ENCODE results near the gene ZNF469. TPM values are rescaled to one million over a fixed set of nuclear protein-coding genes. Genes with fewer than 3 reads are reported as not detected.
A peak's percentile ranks its signal among the peaks of the same experiment; 100 is the strongest.

ZNF469 gene
- total RNA-seq, 1 donor, result 8.3 TPM

- Histone ChIP-seq H3K9me3 (ENCODE audit: low read depth, low read length) (no peaks in the 10 kb centered on the region), H3K36me3 (ENCODE audit: insufficient read depth, low read length) (no peaks in the 10 kb centered on the region), H3K4me2 (ENCODE audit: insufficient read depth, low read length) (no peak overlapping the region), H3K4me1 (ENCODE audit: insufficient read depth, low read length) (no peaks in the 10 kb centered on the region), H4K20me1 (ENCODE audit: insufficient read depth, low read length) (no peaks in the 10 kb centered on the region), H3K4me3 (ENCODE audit: insufficient read depth, low read length) (no peak overlapping the region), H2AFZ (ENCODE audit: low read length) (no peak overlapping the region), H3K79me2 (ENCODE audit: insufficient read depth, low read length) (no peaks in the 10 kb centered on the region), H3K27ac (ENCODE audit: low read depth, low read length) (no peak overlapping the region), H3K27me3 (ENCODE audit: insufficient read depth, low read length) (peaks cover 2% of the 10 kb centered on the region)
- DNase-seq (ENCODE audit: insufficient read length, low spot score, missing footprints), result peak; percentile 72
- TF ChIP-seq CTCF (IDR thresholded peaks at IDR 0.05; ENCODE audit: extremely low read depth, low read depth, low read length), result no peak
Measured at GRCh38 chr16:88374736-88375135, 8.0 kb upstream of the ZNF469 start.

GRCh38 chr16:88375236-88375975 lies 7.4 kb upstream of the ZNF469 start:
- Histone ChIP-seq H3K4me3 (ENCODE audit: insufficient read depth, low read length) (no peak overlapping the region), H3K27ac (ENCODE audit: low read depth, low read length) (no peak overlapping the region), H2AFZ (ENCODE audit: low read length) (no peak overlapping the region), H3K27me3 (ENCODE audit: insufficient read depth, low read length) (no peaks in the 10 kb centered on the region), H3K4me2 (ENCODE audit: insufficient read depth, low read length) (no peak overlapping the region), H3K9me3 (ENCODE audit: low read depth, low read length) (no peaks in the 10 kb centered on the region), H3K79me2 (ENCODE audit: insufficient read depth, low read length) (no peaks in the 10 kb centered on the region), H4K20me1 (ENCODE audit: insufficient read depth, low read length) (no peaks in the 10 kb centered on the region), H3K36me3 (ENCODE audit: insufficient read depth, low read length) (no peaks in the 10 kb centered on the region), H3K4me1 (ENCODE audit: insufficient read depth, low read length) (no peaks in the 10 kb centered on the region)
- DNase-seq (ENCODE audit: insufficient read length, low spot score, missing footprints), result peak; percentile 86
- no peak for TF ChIP-seq CTCF (IDR thresholded peaks at IDR 0.05; ENCODE audit: extremely low read depth, low read depth, low read length)

GRCh38 chr16:88375996-88376834 lies 6.5 kb upstream of the ZNF469 start:
- H3K27ac ChIP-seq (ENCODE audit: low read depth, low read length), result no peak overlapping the region
- H2AFZ ChIP-seq (ENCODE audit: low read length), result peak overlapping the region; percentile 25
- H4K20me1 ChIP-seq (ENCODE audit: insufficient read depth, low read length), result no peaks in the 10 kb centered on the region
- TF ChIP-seq CTCF (IDR thresholded peaks at IDR 0.05; ENCODE audit: extremely low read depth, low read depth, low read length), result no peak
- no peaks in the 10 kb centered on the region for H3K4me1 ChIP-seq (ENCODE audit: insufficient read depth, low read length)
- H3K9me3 ChIP-seq (ENCODE audit: low read depth, low read length), result no peaks in the 10 kb centered on the region
- no peaks in the 10 kb centered on the region for H3K27me3 ChIP-seq (ENCODE audit: insufficient read depth, low read length)
- peak; percentile 90 for DNase-seq (ENCODE audit: insufficient read length, low spot score, missing footprints)
- no peaks in the 10 kb centered on the region for H3K36me3 ChIP-seq (ENCODE audit: insufficient read depth, low read length)
- H3K4me3 ChIP-seq (ENCODE audit: insufficient read depth, low read length), result no peak overlapping the region
- no peak overlapping the region for H3K4me2 ChIP-seq (ENCODE audit: insufficient read depth, low read length)
- no peaks in the 10 kb centered on the region for H3K79me2 ChIP-seq (ENCODE audit: insufficient read depth, low read length)
